ENCODE results near the gene BRWD1.

- TF ChIP-seq ZFP3 (CRISPR knock-in tag; IDR thresholded peaks at IDR 0.05) = no peak
- TF ChIP-seq ZFP30 (CRISPR knock-in tag; IDR thresholded peaks at IDR 0.05) = no peak
- TF ChIP-seq ARNTL (CRISPR knock-in tag; IDR thresholded peaks at IDR 0.05; ENCODE audit: borderline replicate concordance, low read depth) = no peak
- no peak for TF ChIP-seq ISL1 (CRISPR knock-in tag; IDR thresholded peaks at IDR 0.05)
- TF ChIP-seq TSHZ2 (CRISPR knock-in tag; IDR thresholded peaks at IDR 0.05) = no peak
These were observed 164.5 kb downstream of the BRWD1 start for GRCh38 chr21:39148975-39149374.

Measured in SK-N-SH treated with all-trans-retinoic acid at 6 μM for 48 hours (cell line).